ENCODE results near the gene ARPP21.

ARPP21 gene

GRCh38 chr3:35677797-35678196 lies 38.5 kb downstream of the ARPP21 start:
- no peak for DNase-seq

- no peak for DNase-seq
These were observed 39.4 kb downstream of the ARPP21 start for GRCh38 chr3:35678643-35679161.

GRCh38 chr3:35679409-35680080 lies 40.2 kb downstream of the ARPP21 start:
- DNase-seq = no peak

GRCh38 chr3:35680866-35681650 lies 41.7 kb downstream of the ARPP21 start:
- DNase-seq = no peak

- no peak for DNase-seq
These were observed 45.8 kb downstream of the ARPP21 start for GRCh38 chr3:35685153-35685552.

- DNase-seq = no peak
These were observed 49.5 kb downstream of the ARPP21 start for GRCh38 chr3:35688826-35689225.

GRCh38 chr3:35690271-35690670 lies 50.9 kb downstream of the ARPP21 start:
- no peak for DNase-seq

GRCh38 chr3:35705904-35706303 lies 66.6 kb downstream of the ARPP21 start:
- no peak for DNase-seq

GRCh38 chr3:35707904-35708303 lies 68.6 kb downstream of the ARPP21 start:
- no peak for DNase-seq

- DNase-seq = no peak
These were observed 69.3 kb downstream of the ARPP21 start for GRCh38 chr3:35708394-35709271.

GRCh38 chr3:35709691-35710090 lies 70.4 kb downstream of the ARPP21 start:
- DNase-seq = no peak

- no peak for DNase-seq
These were observed 71.2 kb downstream of the ARPP21 start for GRCh38 chr3:35710554-35710953.

GRCh38 chr3:35718921-35719320 lies 79.6 kb downstream of the ARPP21 start:
- no peak for DNase-seq

- DNase-seq = no peak
These were observed 82.3 kb downstream of the ARPP21 start for GRCh38 chr3:35721628-35722027.

- DNase-seq = no peak
These were observed 83.6 kb downstream of the ARPP21 start for GRCh38 chr3:35722902-35723301.

GRCh38 chr3:35723480-35724097 lies 84.3 kb downstream of the ARPP21 start:
- no peak for DNase-seq

GRCh38 chr3:35724106-35724505 lies 84.8 kb downstream of the ARPP21 start:
- no peak for DNase-seq

GRCh38 chr3:35727179-35727578 lies 87.9 kb downstream of the ARPP21 start:
- DNase-seq = no peak

- no peak for DNase-seq
These were observed 94.0 kb downstream of the ARPP21 start for GRCh38 chr3:35733341-35733740.

GRCh38 chr3:35733864-35734263 lies 94.5 kb downstream of the ARPP21 start:
- no peak for DNase-seq

- no peak for DNase-seq
These were observed 97.8 kb downstream of the ARPP21 start for GRCh38 chr3:35737080-35737479.

GRCh38 chr3:35737527-35737926 lies 98.2 kb downstream of the ARPP21 start:
- no peak for DNase-seq

All from GF-D8 (cell line).